PC-9 (cell line): ENCODE data around the gene SRC. TPM values are rescaled to one million over a fixed set of nuclear protein-coding genes. Genes with fewer than 3 reads are reported as not detected.

ENCODE experiments used
- BruUV-seq: library from RNA; stranded (reverse); fragments of 400-500 nt; replicated peaks from 2 replicates; lab custom pipeline; 2021; lab: Mats Ljungman, UMichigan
- CTCF ChIA-PET: fragments of 300-600 bp; sonication (Branson Sonifier 250); formaldehyde crosslinking; loops from one replicate; lab custom pipeline; 2022; ENCODE audit warnings: antibody characterized with exemption; lab: Charles Lee
- POLR2A ChIA-PET: fragments of 300-600 bp; sonication (Branson Sonifier 250); formaldehyde crosslinking; loops from one replicate; lab custom pipeline; 2022; ENCODE audit warnings: antibody characterized with exemption; ENCODE audit not compliant: unreplicated experiment; lab: Charles Lee
- DNase-seq, 2 experiments: peaks; one replicate each; pipeline versions ENCODE4 v3.0.0 to v3.0.0-alpha.2; 2015 to 2022; ENCODE audit warnings: mixed read lengths in 1 of 2
- H2AFZ ChIP-seq: fragments of 200-600 bp; sonication (generic); 2 replicates; pipeline ENCODE4 v1.8.1; 2017; ENCODE audit warnings: antibody characterized with exemption
- H3F3A ChIP-seq: fragments of 200-600 bp; sonication (generic); 2 replicates; pipeline ENCODE4 v1.8.1; 2017; ENCODE audit warnings: antibody characterized with exemption, mild to moderate bottlenecking, low read depth; ENCODE audit not compliant: insufficient read depth
- H3K27ac ChIP-seq: fragments of 200-600 bp; sonication (generic); 2 replicates; pipeline ENCODE4 v1.6.1; 2016; ENCODE audit warnings: mixed run types
- H3K27me3 ChIP-seq: fragments of 200-600 bp; sonication (generic); 2 replicates; pipeline ENCODE4 v1.6.1; 2016; ENCODE audit warnings: low read depth, mixed run types; ENCODE audit not compliant: insufficient read depth
- H3K36me3 ChIP-seq: fragments of 200-600 bp; sonication (generic); 2 replicates; pipeline ENCODE4 v1.6.1; 2016; ENCODE audit warnings: low read depth, mixed run types
- H3K4me1 ChIP-seq: fragments of 200-600 bp; sonication (generic); replicated peaks from 2 replicates; pipeline ENCODE4 v1.6.1; 2016; ENCODE audit warnings: mixed run types; ENCODE audit not compliant: insufficient read depth
- H3K4me2 ChIP-seq: fragments of 200-600 bp; sonication (generic); 2 replicates; pipeline ENCODE4 v1.6.1; 2017; ENCODE audit warnings: mixed run types
- H3K4me3 ChIP-seq: fragments of 200-600 bp; sonication (generic); 2 replicates; pipeline ENCODE4 v1.6.1; 2016; ENCODE audit warnings: mixed run types
- H3K79me2 ChIP-seq: fragments of 200-600 bp; sonication (generic); 2 replicates; pipeline ENCODE4 v1.6.1; 2017; ENCODE audit warnings: low read depth, mixed run types
- H3K9me2 ChIP-seq: fragments of 200-600 bp; sonication (generic); 2 replicates; pipeline ENCODE4 v1.8.1; 2017; ENCODE audit warnings: mild to moderate bottlenecking; ENCODE audit not compliant: insufficient read depth
- H3K9me3 ChIP-seq: fragments of 200-600 bp; sonication (generic); 2 replicates; pipeline ENCODE4 v1.8.1; 2016; ENCODE audit warnings: low read depth; ENCODE audit not compliant: insufficient read depth
- H4K20me1 ChIP-seq: fragments of 200-600 bp; sonication (generic); 2 replicates; pipeline ENCODE4 v1.8.1; 2017; ENCODE audit not compliant: insufficient read depth
- CTCF ChIP-seq: fragments of 200-600 bp; sonication (generic); conservative IDR thresholded peaks from 2 replicates; pipeline ENCODE4 v1.6.1; 2017; ENCODE audit warnings: mixed run types, antibody characterized with exemption, mild to moderate bottlenecking, moderate library complexity
- EZH2 ChIP-seq: fragments of 200-600 bp; sonication (generic); IDR thresholded peaks from 2 replicates; pipeline ENCODE4 v1.8.0; 2017; ENCODE audit warnings: antibody characterized with exemption, low read depth
- intact Hi-C: fragments of 100-400 bp; cut with micrococcal nuclease; formaldehyde crosslinking; loops from one replicate; pipeline ENCODE4 v1.10.0; 2022; ENCODE audit not compliant: unreplicated experiment
- total RNA-seq: library from RNA; stranded (reverse); gene quantifications from 2 replicates; pipeline ENCODE4 v1.2.3, GENCODE V29; 2021

The SRC gene
- total RNA-seq, 1 experiment from 2014 or later, result 58.4 TPM

GRCh38 chr20:37397076-37397953 lies 51.4 kb downstream of the SRC start:
- Histone ChIP-seq H3K9me3 (no peaks in the 10 kb centered on the region), H3K4me1 (no peaks in the 10 kb centered on the region), H3F3A (no peaks in the 10 kb centered on the region), H3K4me2 (no peak overlapping the region), H3K27ac (no peak overlapping the region), H3K9me2 (no peaks in the 10 kb centered on the region), H3K27me3 (no peaks in the 10 kb centered on the region), H4K20me1 (no peaks in the 10 kb centered on the region), H2AFZ (no peak overlapping the region), H3K36me3 (no peaks in the 10 kb centered on the region), H3K79me2 (no peaks in the 10 kb centered on the region), H3K4me3 (no peak overlapping the region)
- POLR2A ChIA-PET, result no interaction called here
- CTCF ChIA-PET, result no interaction called here
- intact Hi-C loops, result no loop called here
- no peak for TF ChIP-seq EZH2
- no peak for TF ChIP-seq CTCF
- no peak for DNase-seq
- no TSS peak for BruUV-seq

- POLR2A ChIA-PET, result no interaction called here
- TF ChIP-seq EZH2, result no peak
- no peak for TF ChIP-seq CTCF
- no peak for DNase-seq
- Histone ChIP-seq H4K20me1 (no peaks in the 10 kb centered on the region), H3K79me2 (no peaks in the 10 kb centered on the region), H3F3A (no peaks in the 10 kb centered on the region), H2AFZ (no peak overlapping the region), H3K27me3 (no peaks in the 10 kb centered on the region), H3K36me3 (no peaks in the 10 kb centered on the region), H3K9me3 (no peaks in the 10 kb centered on the region), H3K9me2 (no peaks in the 10 kb centered on the region), H3K4me3 (no peak overlapping the region), H3K4me1 (no peaks in the 10 kb centered on the region), H3K27ac (no peak overlapping the region), H3K4me2 (no peak overlapping the region)
- intact Hi-C loops, result no loop called here
- BruUV-seq, result no TSS peak
- CTCF ChIA-PET, result no interaction called here
Measured at GRCh38 chr20:37397954-37398749, 52.2 kb downstream of the SRC start.

GRCh38 chr20:37398750-37399621 lies 53.0 kb downstream of the SRC start:
- H2AFZ ChIP-seq, result no peak overlapping the region
- no peak overlapping the region for H3K27ac ChIP-seq
- H3K27me3 ChIP-seq, result no peaks in the 10 kb centered on the region
- intact Hi-C loops, result no loop called here
- no peaks in the 10 kb centered on the region for H3K36me3 ChIP-seq
- no peak overlapping the region for H3K4me3 ChIP-seq
- H4K20me1 ChIP-seq, result no peaks in the 10 kb centered on the region
- no peaks in the 10 kb centered on the region for H3K4me1 ChIP-seq
- no peak for DNase-seq
- no peaks in the 10 kb centered on the region for H3K9me2 ChIP-seq
- H3K9me3 ChIP-seq, result no peaks in the 10 kb centered on the region
- TF ChIP-seq EZH2 (no peak), CTCF (no peak)
- POLR2A ChIA-PET, result no interaction called here
- H3K4me2 ChIP-seq, result no peak overlapping the region
- H3F3A ChIP-seq, result no peaks in the 10 kb centered on the region
- BruUV-seq, result no TSS peak
- H3K79me2 ChIP-seq, result no peaks in the 10 kb centered on the region
- CTCF ChIA-PET, result interaction anchor here (0.7 kb wide), 1 partner anchor 1077 kb away, joined by 3 read pairs; no protein-coding TSS in a partner anchor
